ENCODE data around the gene SLN.
"Not testable (repeated sequence)": the region's sequence is repeated elsewhere in the genome, so short reads cannot be mapped to it uniquely, and the experiment has no call there.

Gene SLN

GRCh38 chr11:107711861-107712755 lies at the start of gene SLN:
Gene SLN, minus strand, starts transcription at chr11:107712056.
- in situ Hi-C loops (cut with HindIII; ENCODE audit: low sequenced_read_pairs) = no loop called here

DNA sequence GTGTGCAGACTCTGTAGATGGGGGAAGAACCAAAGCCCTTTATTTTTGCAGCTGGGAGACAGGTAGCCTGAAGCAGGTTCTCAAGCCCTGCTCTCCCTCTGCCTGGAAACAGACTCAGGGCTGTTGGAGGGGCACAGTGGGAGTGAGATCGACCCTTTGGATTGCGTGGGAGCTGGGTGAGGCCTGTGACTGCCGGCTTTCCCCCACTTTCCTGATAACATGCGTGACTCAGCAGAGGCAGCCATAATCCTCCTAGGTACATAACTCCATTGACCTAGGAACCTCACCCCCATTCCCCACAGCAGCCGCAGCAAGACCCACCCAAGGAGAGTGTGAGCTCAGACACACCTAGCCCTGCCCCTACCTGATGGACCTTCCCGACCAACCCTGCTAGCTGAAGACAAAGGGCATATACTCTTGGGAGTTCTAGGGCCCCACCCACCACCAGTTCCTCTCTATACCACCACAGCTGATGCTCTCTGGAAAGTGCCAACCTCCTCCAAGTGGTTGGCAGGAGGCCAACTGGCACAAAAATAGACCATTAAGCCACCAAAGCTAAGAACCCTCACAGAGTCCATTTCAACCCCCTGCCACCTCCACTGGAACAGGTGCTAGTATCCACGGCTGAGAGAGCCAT lies 47.0 kb upstream of the SLN start:
- in situ Hi-C loops (cut with HindIII; ENCODE audit: low sequenced_read_pairs) = not testable (repeated sequence)

GRCh38 chr11:107757661-107758060 lies 45.8 kb upstream of the SLN start:
- in situ Hi-C loops (cut with HindIII; ENCODE audit: low sequenced_read_pairs) = no loop called here

- in situ Hi-C loops (cut with HindIII; ENCODE audit: low sequenced_read_pairs) = no loop called here
These were observed 44.7 kb upstream of the SLN start for GRCh38 chr11:107756553-107756952.

DNA sequence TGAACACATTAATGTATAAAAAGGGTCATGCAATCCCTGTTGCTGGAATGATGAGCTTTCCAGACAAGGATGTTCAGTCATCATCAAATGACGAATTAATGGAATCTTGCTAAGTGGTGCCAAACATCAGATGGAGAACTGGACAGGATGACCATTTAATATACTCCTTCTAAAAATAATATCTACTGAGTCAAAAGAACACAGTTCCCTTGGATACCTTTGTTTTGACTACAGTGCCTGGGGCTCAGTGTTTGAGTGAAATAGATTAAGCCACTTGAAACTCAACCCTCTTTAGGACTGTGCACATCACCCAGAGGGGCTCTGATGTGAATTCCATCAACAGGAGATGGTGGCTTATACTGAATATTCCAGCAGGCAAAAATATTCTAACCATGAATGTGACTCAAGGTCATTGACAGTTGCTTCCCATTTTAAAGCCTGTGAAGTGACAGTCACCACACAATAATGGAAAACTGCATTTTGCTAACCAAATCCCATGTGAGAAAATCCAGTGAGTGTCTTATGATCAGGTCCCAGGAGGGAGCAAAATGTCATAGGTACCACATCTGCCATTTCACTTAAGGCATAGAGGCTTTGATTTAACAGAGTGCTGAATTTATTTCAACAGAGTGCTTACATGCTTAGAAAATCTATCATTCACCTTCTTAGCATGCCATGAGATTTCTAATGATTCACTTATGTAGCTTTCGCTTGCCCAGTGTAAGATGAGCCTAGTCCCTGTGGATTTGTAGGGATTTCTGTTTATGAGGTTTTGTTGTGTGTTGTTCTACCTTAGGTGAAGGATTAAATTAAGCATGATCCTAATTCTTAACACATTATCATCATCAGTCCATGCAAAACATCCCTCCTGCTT lies 41.3 kb upstream of the SLN start:
- in situ Hi-C loops (cut with HindIII; ENCODE audit: low sequenced_read_pairs) = no loop called here

- in situ Hi-C loops (cut with HindIII; ENCODE audit: low sequenced_read_pairs) = no loop called here
These were observed 40.7 kb upstream of the SLN start for GRCh38 chr11:107752508-107752907.

DNA sequence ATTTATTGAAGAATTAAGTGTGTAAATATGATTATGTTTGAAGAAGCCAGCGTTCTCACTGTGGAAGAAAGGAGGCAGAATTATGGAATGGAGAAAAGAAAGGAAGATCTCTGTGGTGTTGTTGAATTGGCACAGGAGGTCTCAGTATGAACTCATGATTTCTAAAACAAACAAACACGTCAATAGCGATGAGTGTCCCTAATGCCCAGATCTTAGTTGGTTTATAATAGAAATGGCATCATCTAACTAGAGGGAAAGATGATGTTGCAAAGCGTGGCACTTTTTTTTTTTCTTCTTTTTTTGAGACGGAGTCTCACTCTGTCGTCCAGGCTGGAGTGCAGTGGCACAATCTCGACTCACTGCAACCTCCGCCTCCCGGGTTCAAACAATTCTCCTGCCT lies 39.2 kb upstream of the SLN start:
- in situ Hi-C loops (cut with HindIII; ENCODE audit: low sequenced_read_pairs) = no loop called here

DNA sequence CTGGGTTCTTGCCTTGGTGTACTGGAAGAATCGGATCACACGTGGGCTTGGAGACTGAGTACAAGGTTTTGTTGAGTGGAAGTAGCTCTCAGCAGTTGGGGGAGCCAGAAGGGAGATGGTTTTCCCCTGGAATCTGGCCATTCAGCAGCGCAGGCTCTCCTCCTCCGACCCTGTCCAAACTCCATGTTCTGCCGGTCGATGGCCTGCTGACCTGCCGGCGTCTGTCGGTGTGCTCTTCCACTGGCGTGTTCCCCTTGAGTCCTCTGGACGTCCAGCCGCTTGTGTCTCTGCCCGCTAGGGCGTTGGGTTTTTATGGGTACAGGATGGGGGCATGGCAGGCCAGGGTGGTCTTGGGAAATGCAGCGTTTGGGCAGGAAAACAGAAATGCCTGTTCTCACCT lies 38.5 kb upstream of the SLN start:
- in situ Hi-C loops (cut with HindIII; ENCODE audit: low sequenced_read_pairs) = no loop called here

DNA sequence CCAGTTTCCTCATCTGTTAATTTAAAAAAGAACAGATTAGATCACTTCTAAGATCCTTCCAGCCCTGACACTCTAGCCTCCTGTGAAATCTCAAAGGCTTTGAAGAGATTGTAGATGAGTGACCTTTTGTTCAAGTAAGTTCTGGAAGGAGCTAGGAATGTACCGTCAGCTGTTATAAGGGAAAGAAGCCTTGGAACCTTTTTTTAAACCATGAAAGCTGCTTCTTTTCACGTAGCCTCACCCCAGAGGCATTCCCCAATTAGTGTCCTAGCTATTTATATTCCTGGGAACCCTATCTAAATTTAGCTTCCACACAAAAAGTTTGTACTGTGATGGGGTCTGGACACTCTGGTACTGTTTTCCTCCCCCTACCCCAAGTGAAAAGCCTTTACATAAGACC lies 35.8 kb upstream of the SLN start:
- in situ Hi-C loops (cut with HindIII; ENCODE audit: low sequenced_read_pairs) = no loop called here

GRCh38 chr11:107744736-107745135 lies 32.9 kb upstream of the SLN start:
- in situ Hi-C loops (cut with HindIII; ENCODE audit: low sequenced_read_pairs) = no loop called here

DNA sequence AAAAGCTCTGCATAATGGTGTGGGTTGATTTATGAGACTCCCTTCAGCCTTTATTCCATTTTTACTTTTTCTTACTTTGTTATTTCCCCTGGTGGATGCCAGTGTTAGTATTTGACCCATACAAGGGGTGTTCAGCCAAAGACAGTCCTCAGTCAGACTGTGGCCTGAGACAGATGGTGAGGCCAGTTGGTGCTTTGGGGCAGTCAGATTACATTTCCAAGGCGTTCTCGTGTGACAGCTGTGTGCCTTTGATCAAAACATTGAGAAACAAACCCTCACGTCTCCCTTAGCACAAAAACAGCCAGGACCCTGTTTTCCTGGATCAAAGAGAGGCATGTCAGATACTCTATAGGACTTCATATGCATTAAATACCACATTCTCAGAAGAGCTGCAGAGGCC lies 31.3 kb upstream of the SLN start:
- in situ Hi-C loops (cut with HindIII; ENCODE audit: low sequenced_read_pairs) = no loop called here

DNA sequence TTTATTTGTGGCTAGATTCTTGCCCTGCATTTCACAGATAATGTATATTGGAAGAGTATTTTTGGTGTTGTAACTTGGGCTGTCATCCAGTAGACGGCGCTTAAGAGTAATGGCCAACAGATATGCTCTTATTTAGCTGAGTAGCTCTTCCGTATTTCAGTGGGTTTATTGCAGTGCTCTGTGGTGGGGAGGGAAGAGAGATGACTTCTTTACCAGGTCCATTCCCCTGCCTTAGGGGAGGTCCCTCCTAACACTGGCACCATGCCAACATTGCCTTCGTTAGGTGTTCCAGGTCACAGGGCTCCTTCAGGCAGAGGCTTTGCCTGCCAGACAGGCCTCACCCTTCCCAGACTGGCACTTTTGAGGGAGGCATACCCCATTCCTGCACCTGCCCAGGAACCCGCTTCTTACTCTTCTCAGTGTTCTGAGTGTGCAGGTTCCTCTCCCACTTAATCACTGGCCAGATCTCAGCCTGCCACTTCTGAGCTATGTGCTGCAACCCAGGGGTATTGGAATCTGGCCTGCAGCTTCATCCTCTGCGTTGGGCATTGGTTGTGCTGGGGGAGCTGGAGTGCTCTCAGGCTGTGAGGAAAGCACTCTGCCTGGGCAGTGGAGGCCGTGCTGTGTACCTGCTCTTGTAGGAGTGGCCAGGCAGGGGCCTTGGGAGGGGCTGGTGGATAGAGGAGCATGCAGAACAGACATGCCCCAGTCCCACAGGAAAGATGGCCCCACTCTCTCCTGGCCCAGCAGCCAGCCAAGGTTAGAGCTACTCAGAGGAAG lies 29.4 kb upstream of the SLN start:
- in situ Hi-C loops (cut with HindIII; ENCODE audit: low sequenced_read_pairs) = no loop called here

DNA sequence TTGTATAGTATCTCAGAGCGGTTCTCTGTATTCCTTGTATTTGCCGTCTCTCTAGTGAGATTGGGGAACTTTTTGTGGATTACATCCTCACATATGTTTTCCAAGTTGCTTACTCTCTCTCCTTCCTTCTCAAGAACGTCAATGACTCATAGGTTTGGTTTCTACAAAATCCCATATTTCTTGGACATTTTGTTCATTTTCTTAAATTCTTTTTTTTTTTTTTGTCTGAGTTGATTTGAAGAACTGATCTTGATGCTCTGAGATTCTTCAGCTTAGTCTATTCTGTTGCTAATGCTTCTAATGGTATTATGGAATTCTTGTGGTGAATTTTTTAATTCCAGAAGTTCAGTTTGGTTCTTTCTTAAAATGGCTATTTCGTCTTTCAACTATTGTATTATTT lies 28.4 kb upstream of the SLN start:
- in situ Hi-C loops (cut with HindIII; ENCODE audit: low sequenced_read_pairs) = no loop called here

- in situ Hi-C loops (cut with HindIII; ENCODE audit: low sequenced_read_pairs) = no loop called here
These were observed 24.7 kb upstream of the SLN start for GRCh38 chr11:107736546-107736945.

GRCh38 chr11:107733518-107733917 lies 21.7 kb upstream of the SLN start:
- in situ Hi-C loops (cut with HindIII; ENCODE audit: low sequenced_read_pairs) = no loop called here

GRCh38 chr11:107732689-107733051 lies 20.8 kb upstream of the SLN start:
- in situ Hi-C loops (cut with HindIII; ENCODE audit: low sequenced_read_pairs) = no loop called here

- in situ Hi-C loops (cut with HindIII; ENCODE audit: low sequenced_read_pairs) = no loop called here
These were observed 20.3 kb upstream of the SLN start for GRCh38 chr11:107731941-107732688.

DNA sequence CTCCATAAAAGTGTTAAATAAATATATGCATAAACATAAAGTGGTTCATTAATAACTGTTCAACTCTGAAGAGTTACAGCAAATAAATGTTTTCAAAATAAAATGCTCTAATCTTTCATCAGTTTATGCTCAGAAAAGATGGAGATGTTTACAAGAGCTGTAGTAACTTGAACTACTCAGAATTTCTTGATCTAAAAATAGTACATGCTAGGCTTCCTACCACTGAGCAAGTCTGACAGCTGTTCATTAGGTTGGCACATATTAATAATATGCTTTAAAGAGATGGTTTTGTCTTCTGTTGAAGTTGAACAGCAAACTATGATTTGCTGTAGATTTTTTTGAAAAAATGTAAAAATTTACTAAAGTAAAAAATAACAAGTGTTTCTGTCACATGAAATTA lies 10.8 kb upstream of the SLN start:
- in situ Hi-C loops (cut with HindIII; ENCODE audit: low sequenced_read_pairs) = no loop called here

- in situ Hi-C loops (cut with HindIII; ENCODE audit: low sequenced_read_pairs) = no loop called here
These were observed 9.4 kb upstream of the SLN start for GRCh38 chr11:107721207-107721606.

GRCh38 chr11:107720303-107720774 lies 8.5 kb upstream of the SLN start:
- in situ Hi-C loops (cut with HindIII; ENCODE audit: low sequenced_read_pairs) = no loop called here

Measured in DLD1 (cell line).